HG02840 (cell line): ENCODE data around the gene TCF15.

ENCODE experiments used
- ATAC-seq: cut with Tn5 transposase; IDR thresholded peaks from one replicate; pipeline ENCODE4 v1.9.1; 2021; ENCODE audit warnings: mild to moderate bottlenecking, moderate library complexity, moderate number of reproducible peaks; ENCODE audit not compliant: unreplicated experiment, low FRiP score

Gene TCF15, protein sequence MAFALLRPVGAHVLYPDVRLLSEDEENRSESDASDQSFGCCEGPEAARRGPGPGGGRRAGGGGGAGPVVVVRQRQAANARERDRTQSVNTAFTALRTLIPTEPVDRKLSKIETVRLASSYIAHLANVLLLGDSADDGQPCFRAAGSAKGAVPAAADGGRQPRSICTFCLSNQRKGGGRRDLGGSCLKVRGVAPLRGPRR

DNA sequence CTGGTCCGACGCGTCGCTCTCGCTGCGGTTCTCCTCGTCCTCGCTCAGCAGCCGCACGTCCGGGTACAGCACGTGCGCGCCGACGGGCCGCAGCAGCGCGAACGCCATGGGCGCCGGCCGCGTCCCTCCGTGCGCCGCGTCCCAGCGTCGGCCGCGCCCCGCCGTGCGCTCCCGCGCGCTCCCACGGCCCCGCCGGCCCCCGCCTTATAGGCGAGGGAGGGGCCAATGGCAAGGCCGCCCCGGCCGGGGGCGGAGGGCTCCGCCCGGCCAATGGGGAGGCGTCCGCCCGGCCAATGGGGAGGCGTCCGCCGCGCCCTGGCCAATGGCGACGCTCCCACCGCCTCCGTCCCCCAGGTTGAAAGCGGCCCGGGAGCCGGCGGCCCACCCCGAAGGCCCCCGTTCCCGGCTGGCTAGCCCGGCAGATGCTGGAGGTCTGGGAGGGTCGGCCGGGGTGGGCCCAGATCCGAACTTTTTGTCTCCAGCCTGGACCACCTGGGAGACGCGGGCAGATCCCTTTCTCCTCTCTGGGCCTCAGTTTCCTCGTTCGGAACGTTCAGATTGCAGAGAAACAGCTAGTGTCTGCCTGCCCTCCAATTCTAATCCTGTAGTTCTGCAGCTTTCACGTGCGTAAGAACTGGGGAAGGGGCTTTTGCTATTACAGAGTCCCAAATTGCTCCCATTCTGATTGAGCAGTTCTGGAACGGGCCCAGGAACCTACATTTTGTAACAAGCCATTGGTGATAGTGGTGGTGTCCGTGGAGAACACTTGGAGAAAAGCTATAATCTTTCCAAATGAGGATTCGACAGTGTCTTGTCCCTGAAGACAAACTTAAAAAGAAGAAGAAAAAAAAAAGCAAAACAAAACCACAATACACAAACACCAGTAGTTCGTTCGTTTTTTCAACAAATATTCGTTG is at the start of gene TCF15:
TSS of gene TCF15 (minus strand) at position 180 of the 917 bp plus-strand sequence. CDS start at position 108, 72 bp downstream.
- ATAC-seq, result no peak

DNA sequence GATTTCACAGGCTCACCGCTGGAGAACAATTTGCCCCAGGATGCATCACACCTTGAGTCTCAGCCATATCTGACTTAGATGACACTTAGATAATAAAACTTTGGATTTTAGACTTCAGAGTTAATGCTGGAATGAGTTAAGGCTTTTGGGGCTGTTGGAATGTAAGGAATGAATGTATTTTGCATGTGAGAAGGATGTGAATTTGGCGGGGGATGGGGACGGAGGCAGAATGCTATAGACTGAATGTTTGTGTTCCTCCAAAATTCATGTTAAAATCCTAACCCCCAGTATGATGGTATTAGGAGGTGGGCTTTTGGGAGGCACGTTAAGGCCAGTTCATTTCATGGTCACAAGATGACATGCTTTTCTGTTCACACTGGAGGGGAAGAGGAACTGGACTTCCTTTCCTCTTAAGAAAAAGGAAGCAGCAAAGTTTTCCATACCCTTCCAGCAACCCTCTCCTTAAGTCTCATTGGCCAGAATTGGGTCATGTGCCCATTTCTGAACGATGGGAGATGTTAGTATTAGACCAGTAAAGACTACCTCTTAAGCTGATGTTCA is 48.7 kb upstream of the TCF15 start:
- ATAC-seq, result no peak

DNA sequence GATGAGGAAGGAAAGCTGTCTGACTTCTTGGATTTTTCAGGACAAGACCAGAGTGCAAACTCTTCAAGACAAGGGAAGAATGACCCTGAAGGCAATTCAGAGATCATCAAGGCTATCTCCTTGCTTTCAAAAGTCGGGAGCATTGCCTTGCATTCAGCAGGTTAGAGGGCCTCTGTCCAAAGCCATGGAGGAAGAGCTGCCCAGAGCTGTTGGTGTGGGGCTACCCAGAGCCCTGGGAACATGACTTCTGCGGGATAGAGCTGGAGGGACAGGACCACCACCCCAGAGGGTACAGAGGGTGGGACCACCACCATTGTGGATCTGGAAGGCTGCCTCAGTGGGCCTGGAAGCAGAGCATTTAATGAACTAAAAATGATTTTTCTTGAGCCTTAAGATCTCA is 48.1 kb upstream of the TCF15 start:
- ATAC-seq, result no peak

DNA sequence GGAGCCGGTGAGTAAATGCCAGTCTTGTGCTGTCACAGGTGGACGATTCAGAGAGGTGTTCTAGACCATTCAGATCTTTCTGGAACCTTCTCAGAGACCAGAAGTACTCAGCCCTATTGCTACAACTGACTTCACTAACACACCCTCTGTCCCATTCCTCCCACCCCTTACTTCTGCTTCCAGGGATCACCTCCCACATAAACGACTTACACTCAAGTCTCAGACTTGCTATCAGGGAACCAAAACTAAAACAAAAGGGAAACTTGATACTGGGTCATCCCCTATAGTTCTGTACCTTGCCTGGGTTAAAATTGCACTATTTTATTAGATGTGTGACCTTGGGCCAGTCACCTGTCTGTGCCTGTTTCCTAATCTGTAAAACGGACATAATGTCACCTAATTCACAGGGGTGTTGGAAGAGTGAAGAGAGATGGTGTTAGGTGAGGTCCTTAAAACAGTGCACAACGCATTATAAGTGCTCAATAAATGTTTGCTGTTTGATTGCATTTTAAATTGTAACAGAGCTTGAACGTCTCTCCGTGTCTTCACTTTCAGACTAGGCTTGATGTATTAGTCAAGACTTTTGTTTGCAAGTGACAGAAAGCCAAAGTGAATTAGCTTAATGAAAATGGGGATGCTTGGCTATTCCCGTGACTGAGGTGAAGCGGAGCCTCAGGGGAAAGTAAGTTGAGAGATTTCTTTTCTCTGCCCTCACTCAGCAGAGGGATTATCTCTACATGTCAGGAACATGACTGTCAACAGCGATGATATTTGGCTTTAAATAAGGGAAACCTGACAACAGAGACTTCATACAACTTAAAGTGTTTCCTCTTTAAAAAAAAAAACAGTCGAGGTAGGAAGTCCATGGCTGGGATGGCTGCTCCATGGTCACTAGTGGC is 45.9 kb upstream of the TCF15 start:
- no peak for ATAC-seq

DNA sequence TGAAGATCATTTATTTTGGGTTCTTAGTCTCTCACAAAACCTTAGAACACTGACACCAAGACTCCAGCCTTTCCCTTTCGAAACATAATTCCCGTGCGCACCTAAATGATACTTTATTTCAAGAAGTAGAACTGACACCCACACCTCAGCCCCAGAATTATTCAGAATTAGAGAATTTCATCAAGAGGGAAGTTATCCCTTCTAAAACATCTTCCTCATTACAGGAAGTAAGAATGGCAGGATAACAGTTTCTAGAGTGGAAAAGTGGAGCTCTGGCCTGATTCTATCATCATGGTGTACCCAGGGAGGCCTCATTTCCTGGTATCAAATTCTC is 44.3 kb upstream of the TCF15 start:
- ATAC-seq, result no peak

GRCh38 chr20:653590-654416 is 43.7 kb upstream of the TCF15 start:
- ATAC-seq, result no peak

GRCh38 chr20:653110-653589 is 43.0 kb upstream of the TCF15 start, which contains the start of gene SRXN1:
Gene SRXN1 (minus strand): TSS chr20:653200. CDS start chr20:653185, 15 bp downstream.
- peak; percentile 69 for ATAC-seq

GRCh38 chr20:652615-653109 is 42.6 kb upstream of the TCF15 start:
- no peak for ATAC-seq

DNA sequence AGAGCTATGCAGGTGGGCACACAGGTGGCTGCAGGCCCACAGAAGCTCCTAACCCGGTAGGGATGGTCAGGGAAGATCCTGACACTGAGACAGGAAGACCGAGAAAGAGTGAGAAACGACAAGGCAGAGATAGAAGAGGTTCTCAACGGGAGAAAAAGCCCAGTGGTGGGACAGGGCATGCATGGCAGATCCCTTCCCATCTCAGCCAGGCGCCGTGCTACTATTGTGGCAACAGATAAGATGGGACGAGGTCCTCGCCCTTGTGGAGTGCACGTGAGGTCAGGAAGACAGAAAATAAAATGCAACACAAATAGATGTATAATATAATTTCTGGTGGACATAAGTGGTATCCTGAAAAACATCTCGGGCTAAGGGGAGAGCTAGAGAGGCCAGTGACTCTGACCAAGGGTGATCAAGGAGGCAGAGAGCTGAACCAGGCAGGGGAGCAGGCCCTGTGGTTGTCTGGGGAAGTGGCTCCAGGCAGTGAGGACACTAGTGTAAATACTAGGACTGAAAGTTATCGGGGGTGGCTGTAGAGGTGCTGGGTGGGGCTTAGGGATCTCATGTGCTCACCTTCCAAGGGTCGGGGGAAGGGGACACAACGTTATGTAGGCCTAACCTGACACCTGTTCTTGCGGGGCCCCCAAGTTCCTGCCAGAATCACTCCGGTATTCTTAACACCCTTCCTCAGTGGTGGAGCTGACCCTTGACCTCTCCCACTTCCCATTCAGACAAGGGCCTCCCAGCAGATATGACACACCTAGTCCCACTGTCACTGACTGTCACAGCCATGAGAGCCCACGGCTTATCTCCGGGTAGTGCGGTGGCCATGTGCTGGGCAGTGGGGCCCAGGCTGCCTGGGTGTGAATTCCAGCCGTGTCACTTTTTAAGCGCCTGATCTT is 41.9 kb upstream of the TCF15 start:
- ATAC-seq, result no peak

GRCh38 chr20:650954-651353 is 40.8 kb upstream of the TCF15 start:
- no peak for ATAC-seq

- ATAC-seq, result no peak
Observed at GRCh38 chr20:650281-650680, 40.2 kb upstream of the TCF15 start.

GRCh38 chr20:647479-648019 is 37.4 kb upstream of the TCF15 start:
- no peak for ATAC-seq

DNA sequence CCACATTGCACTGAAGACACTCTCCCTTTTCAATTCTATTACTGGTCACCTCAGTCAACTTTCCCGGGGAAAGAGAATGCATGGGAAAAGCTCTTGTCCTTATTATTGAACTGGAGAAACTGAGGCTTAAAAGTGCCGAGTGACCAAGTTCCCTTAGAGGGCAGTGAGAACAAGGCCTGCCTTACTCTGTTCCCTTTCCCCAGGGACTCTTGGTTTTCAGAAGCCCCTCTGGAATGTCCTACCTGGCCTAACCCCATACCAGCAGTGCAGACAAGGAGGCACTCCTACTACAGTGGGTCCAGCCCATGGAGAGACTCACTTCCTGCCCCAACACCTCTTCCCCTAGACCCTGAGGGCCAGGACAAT is 36.7 kb upstream of the TCF15 start:
- no peak for ATAC-seq

GRCh38 chr20:646107-646867 is 36.2 kb upstream of the TCF15 start:
- ATAC-seq, result no peak

DNA sequence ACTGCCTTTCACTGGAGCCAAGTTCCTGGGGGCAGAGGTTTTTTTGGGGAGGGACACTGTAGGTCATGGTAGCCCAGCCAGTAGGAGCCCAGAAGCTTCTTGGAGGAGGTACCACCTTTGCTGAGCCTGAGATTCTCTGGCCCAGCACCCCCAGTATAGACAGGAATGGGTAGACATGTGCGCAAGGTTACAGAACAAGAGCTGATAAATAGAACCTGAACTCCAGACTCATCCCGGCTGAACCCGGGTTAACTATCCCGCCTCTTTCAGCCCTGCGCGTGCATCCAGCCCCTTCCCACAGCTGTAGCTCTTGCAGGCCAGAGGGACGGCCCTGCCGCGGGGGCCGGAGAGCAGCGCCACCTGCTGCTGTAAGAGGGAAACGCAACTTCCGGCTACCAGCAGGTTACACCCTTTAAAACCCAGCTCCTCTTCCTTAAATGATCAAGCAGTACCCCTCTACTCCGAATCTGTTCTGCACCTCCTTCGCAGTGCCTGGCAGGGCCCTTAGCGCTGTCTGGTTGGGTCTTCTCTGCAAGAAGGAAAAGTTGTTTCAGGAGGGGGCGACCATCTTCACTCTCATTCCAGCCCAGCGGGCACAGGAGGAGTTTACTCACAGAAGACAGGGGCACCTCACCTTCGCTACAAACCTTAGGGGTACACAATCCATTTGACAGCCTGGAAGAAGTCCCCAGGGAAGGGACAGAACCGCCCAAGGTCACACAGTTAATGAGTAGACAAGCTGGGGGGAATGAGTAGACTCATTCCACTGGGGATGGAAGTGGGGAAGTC is 35.4 kb upstream of the TCF15 start:
- no peak for ATAC-seq

- ATAC-seq, result no peak
Observed at GRCh38 chr20:644692-645317, 34.7 kb upstream of the TCF15 start.
